Thyroid gland (tissue), 4 donors: Measurements from ENCODE around the gene GDNF.

Source experiments
- POLR2A ChIP-seq, 2 donors: fragments of 450-650 bp; IDR thresholded peaks; one replicate each; pipeline ENCODE4 v1.6.1; 2017; ENCODE audit warnings: antibody characterized with exemption in 2 of 2, mild to moderate bottlenecking in 2 of 2, moderate library complexity in 1 of 2
- TF ChIP-seq, protein P1 (sequence below), 6 experiments: fragments of 200-600 bp in 3 of 6; fragments of 450-650 bp in 3 of 6; sonication (generic) in 3 of 6; IDR thresholded peaks; one replicate each; pipeline ENCODE4 v1.5.1; 2016 to 2019; ENCODE audit warnings: antibody characterized with exemption in 6 of 6, mild to moderate bottlenecking in 2 of 6, inconsistent platforms in 1 of 6, moderate library complexity in 1 of 6

- TF ChIP-seq, protein P1, sequence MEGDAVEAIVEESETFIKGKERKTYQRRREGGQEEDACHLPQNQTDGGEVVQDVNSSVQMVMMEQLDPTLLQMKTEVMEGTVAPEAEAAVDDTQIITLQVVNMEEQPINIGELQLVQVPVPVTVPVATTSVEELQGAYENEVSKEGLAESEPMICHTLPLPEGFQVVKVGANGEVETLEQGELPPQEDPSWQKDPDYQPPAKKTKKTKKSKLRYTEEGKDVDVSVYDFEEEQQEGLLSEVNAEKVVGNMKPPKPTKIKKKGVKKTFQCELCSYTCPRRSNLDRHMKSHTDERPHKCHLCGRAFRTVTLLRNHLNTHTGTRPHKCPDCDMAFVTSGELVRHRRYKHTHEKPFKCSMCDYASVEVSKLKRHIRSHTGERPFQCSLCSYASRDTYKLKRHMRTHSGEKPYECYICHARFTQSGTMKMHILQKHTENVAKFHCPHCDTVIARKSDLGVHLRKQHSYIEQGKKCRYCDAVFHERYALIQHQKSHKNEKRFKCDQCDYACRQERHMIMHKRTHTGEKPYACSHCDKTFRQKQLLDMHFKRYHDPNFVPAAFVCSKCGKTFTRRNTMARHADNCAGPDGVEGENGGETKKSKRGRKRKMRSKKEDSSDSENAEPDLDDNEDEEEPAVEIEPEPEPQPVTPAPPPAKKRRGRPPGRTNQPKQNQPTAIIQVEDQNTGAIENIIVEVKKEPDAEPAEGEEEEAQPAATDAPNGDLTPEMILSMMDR (IDR thresholded peaks at IDR 0.05), result no peak
- TF ChIP-seq POLR2A (IDR thresholded peaks at IDR 0.05), result no peak
Observed at GRCh38 chr5:37850226-37850865, 10.5 kb upstream of the GDNF start.
